SK-N-SH (cell line): ENCODE results near the gene TTC21A. TPM values are rescaled to one million over a fixed set of nuclear protein-coding genes. Genes with fewer than 3 reads are reported as not detected.

Experiments
- CTCF ChIA-PET: fragments of 300-600, 350-600 bp; formaldehyde crosslinking; extraction: SDS; loops from one replicate; lab custom pipeline; 2021; lab: Yijun Ruan, JAX
- POLR2A ChIA-PET: fragments of 350-600 bp; sonication (Branson Sonifier 250); formaldehyde crosslinking; extraction: SDS; loops from one replicate; lab custom pipeline; 2020; ENCODE audit warnings: antibody characterized with exemption, inconsistent platforms; lab: Yijun Ruan, JAX
- DNase-seq: peaks from one replicate; pipeline ENCODE4 v3.0.0; 2012
- H2AFZ ChIP-seq: fragments of 200-600 bp; sonication (generic); 2 replicates; pipeline ENCODE4 v1.8.1; 2016; ENCODE audit warnings: antibody characterized with exemption, mild to moderate bottlenecking, low read depth
- H3F3A ChIP-seq: fragments of 200-600 bp; sonication (generic); replicated peaks from 2 replicates; pipeline ENCODE3; 2016; ENCODE audit warnings: antibody characterized with exemption, mild to moderate bottlenecking; ENCODE audit not compliant: insufficient read depth
- H3K27ac ChIP-seq, 2 experiments: fragments of 200-500 bp in 1 of 2; fragments of 200-600 bp in 1 of 2; sonication (Bioruptor generic) in 1 of 2; sonication (generic), shearing (Covaris generic) in 1 of 2; 2 replicates each; pipeline versions ENCODE4 v1.5.1 to v1.6.1; 2014 to 2016; ENCODE audit warnings: low read depth in 2 of 2, inconsistent platforms in 1 of 2, low read length in 1 of 2, mild to moderate bottlenecking in 1 of 2, mixed read lengths in 1 of 2
- H3K27me3 ChIP-seq: fragments of 200-600 bp; sonication (generic), shearing (Covaris generic); 2 replicates; pipeline ENCODE4 v1.6.1; 2016; ENCODE audit warnings: mixed run types; ENCODE audit not compliant: insufficient read depth
- H3K36me3 ChIP-seq, 2 experiments: fragments of 200-500 bp in 1 of 2; fragments of 200-600 bp in 1 of 2; sonication (Bioruptor generic) in 1 of 2; sonication (generic) in 1 of 2; replicated peaks in 1 of 2; 2 replicates each; pipeline versions ENCODE3 to v1.5.1; 2014 to 2016; ENCODE audit warnings: low read length in 1 of 2, mild to moderate bottlenecking in 1 of 2; ENCODE audit not compliant: insufficient read depth in 2 of 2, control insufficient read depth in 1 of 2
- H3K4me1 ChIP-seq, 2 experiments: fragments of 200-500 bp in 1 of 2; fragments of 200-600 bp in 1 of 2; sonication (Bioruptor generic) in 1 of 2; sonication (generic), shearing (Covaris generic) in 1 of 2; 2 replicates each; pipeline versions ENCODE4 v1.5.1 to v1.6.1; 2014 to 2016; ENCODE audit warnings: low read depth in 1 of 2, low read length in 1 of 2, mixed run types in 1 of 2; ENCODE audit not compliant: insufficient read depth in 2 of 2, control insufficient read depth in 1 of 2
- H3K4me2 ChIP-seq: fragments of 200-600 bp; sonication (generic), shearing (Covaris generic); 2 replicates; pipeline ENCODE4 v1.6.1; 2017; ENCODE audit warnings: mixed run types
- H3K4me3 ChIP-seq, 2 experiments: fragments of 200-500 bp in 1 of 2; fragments of 200-600 bp in 1 of 2; sonication (Bioruptor generic) in 1 of 2; sonication (generic), shearing (Covaris generic) in 1 of 2; 2 replicates each; pipeline versions ENCODE4 v1.5.1 to v1.8.1; 2014 to 2016; ENCODE audit warnings: low read depth in 2 of 2, inconsistent platforms in 1 of 2, low read length in 1 of 2, mild to moderate bottlenecking in 1 of 2, mixed read lengths in 1 of 2, moderate library complexity in 1 of 2
- H3K79me2 ChIP-seq: fragments of 200-600 bp; sonication (generic); 2 replicates; pipeline ENCODE4 v1.8.1; 2017; ENCODE audit warnings: mild to moderate bottlenecking; ENCODE audit not compliant: insufficient read depth
- H3K9ac ChIP-seq: fragments of 200-600 bp; sonication (generic); 2 replicates; pipeline ENCODE4 v1.6.1; 2017; ENCODE audit warnings: mixed run types
- H3K9me2 ChIP-seq: fragments of 200-600 bp; sonication (generic); 2 replicates; pipeline ENCODE4 v1.6.1; 2017; ENCODE audit warnings: mixed run types
- H3K9me3 ChIP-seq: fragments of 200-600 bp; sonication (generic); 2 replicates; pipeline ENCODE4 v1.6.1; 2017; ENCODE audit warnings: mixed run types, mild to moderate bottlenecking, moderate library complexity
- H4K20me1 ChIP-seq: fragments of 200-600 bp; sonication (generic); 2 replicates; pipeline ENCODE4 v1.6.1; 2017; ENCODE audit warnings: mild to moderate bottlenecking, mixed run types; ENCODE audit not compliant: insufficient read depth
- CTCF ChIP-seq: fragments of 200-600 bp; sonication (generic); IDR thresholded peaks from 2 replicates; pipeline ENCODE4 v1.6.1; 2017; ENCODE audit warnings: antibody characterized with exemption, mild to moderate bottlenecking, moderate library complexity
- EZH2phosphoT487 ChIP-seq: fragments of 200-600 bp; sonication (generic); IDR thresholded peaks from 2 replicates; pipeline ENCODE4 v1.6.1; 2017; ENCODE audit warnings: low read depth, mixed run types, mild to moderate bottlenecking, antibody characterized with exemption, moderate library complexity, borderline replicate concordance
- FOSL2 ChIP-seq: IDR thresholded peaks from 2 replicates; pipeline ENCODE4 v1.4.0; 2012; ENCODE audit warnings: low read depth, mild to moderate bottlenecking, moderate library complexity, borderline replicate concordance
- FOXJ3 ChIP-seq: sonication (generic); formaldehyde crosslinking; IDR thresholded peaks from 2 replicates; pipeline ENCODE4 v1.5.1; 2020; ENCODE audit warnings: mild to moderate bottlenecking, missing genetic modification reagents
- GATA2 ChIP-seq: sonication (generic); formaldehyde crosslinking; IDR thresholded peaks from 2 replicates; pipeline ENCODE4 v1.5.0; 2020; ENCODE audit warnings: mild to moderate bottlenecking, missing genetic modification reagents
- IRF3 ChIP-seq: fragments of 150-350 bp; IDR thresholded peaks from 2 replicates; pipeline ENCODE4 v1.6.1; 2016; ENCODE audit warnings: mild to moderate bottlenecking, low read depth, low read length
- MXI1 ChIP-seq: IDR thresholded peaks from 2 replicates; pipeline ENCODE4 v1.6.1; 2012; ENCODE audit warnings: mild to moderate bottlenecking, low read depth, low read length, improper control_type of control experiment
- NRF1 ChIP-seq: IDR thresholded peaks from 2 replicates; pipeline ENCODE4 v1.6.1; 2012; ENCODE audit warnings: low read depth, mild to moderate bottlenecking, low read length
- POLR2AphosphoS5 ChIP-seq: IDR thresholded peaks from 2 replicates; pipeline ENCODE4 v1.6.1; 2012; ENCODE audit warnings: low read depth, low read length
- REST ChIP-seq: IDR thresholded peaks from 2 replicates; pipeline ENCODE4 v1.6.1; 2012; ENCODE audit warnings: mild to moderate bottlenecking, low read depth, low read length, moderate library complexity
- SMC3 ChIP-seq: IDR thresholded peaks from 2 replicates; pipeline ENCODE4 v1.6.1; 2012; ENCODE audit warnings: low read depth, low read length, improper control_type of control experiment
- TAF1 ChIP-seq: IDR thresholded peaks from 2 replicates; pipeline ENCODE4 v1.6.1; 2012; ENCODE audit warnings: low read depth, mild to moderate bottlenecking, low read length, moderate library complexity, borderline replicate concordance
- USF2 ChIP-seq: fragments of 150-350 bp; IDR thresholded peaks from 2 replicates; pipeline ENCODE4 v1.6.1; 2017; ENCODE audit warnings: antibody characterized with exemption, low read length, low read depth, borderline replicate concordance
- WGBS: methylation state at CpG from one replicate; pipeline ENCODE4 v1.1.6; 2017; ENCODE audit warnings: low lambda C conversion rate; 5-methylcytosine and 5-hydroxymethylcytosine counted together
- polyA plus RNA-seq, 3 experiments: library from polyadenylated mRNA; depleted of rRNA; stranded (reverse); fragments of >200 nt; gene quantifications; 2 replicates each; pipeline ENCODE4 v1.2.3, GENCODE V29; 2012

Gene TTC21A
- polyA plus RNA-seq, 1 of the 3 experiments (the other 2 are of a cell fraction) = 3.9 TPM

- TF ChIP-seq REST = no peak
Measured at GRCh38 chr3:39112535-39112934, 5.1 kb downstream of the TTC21A start (continued).

- no peak for TF ChIP-seq MXI1
- no peak for TF ChIP-seq FOXJ3 (CRISPR knock-in tag)
- TF ChIP-seq, all 33 proteins: peak for 0
- no peak for DNase-seq
- Histone ChIP-seq H3K4me3 (no peak overlapping the region), H3F3A (no peaks in the 10 kb centered on the region), H3K4me1 (peaks cover 0 to 2% of the 10 kb centered on the region in 2 experiments; a peak in 1 of 4 replicates), H3K36me3 (peaks cover 0 to 8% of the 10 kb centered on the region in 2 experiments), H4K20me1 (no peaks in the 10 kb centered on the region), H3K4me2 (no peak overlapping the region), H3K9me2 (no peaks in the 10 kb centered on the region), H3K27ac (no peak overlapping the region), H3K27me3 (no peaks in the 10 kb centered on the region), H2AFZ (no peak overlapping the region), H3K9ac (no peak overlapping the region), H3K79me2 (no peaks in the 10 kb centered on the region), H3K9me3 (no peaks in the 10 kb centered on the region)
- POLR2A ChIA-PET = no interaction called here
- 94% methylated on average over 3 of the region's 3 CpGs for WGBS
- CTCF ChIA-PET = no interaction called here
Measured at GRCh38 chr3:39113291-39113690, 5.8 kb downstream of the TTC21A start.

GRCh38 chr3:39114456-39114855 is 7.0 kb downstream of the TTC21A start:
- Histone ChIP-seq H3K27me3 (no peaks in the 10 kb centered on the region), H3K4me1 (no peaks in the 10 kb centered on the region), H3K36me3 (peaks cover 0 to 8% of the 10 kb centered on the region in 2 experiments), H3K9me2 (no peaks in the 10 kb centered on the region), H4K20me1 (no peaks in the 10 kb centered on the region), H3K27ac (no peak overlapping the region), H3K9me3 (no peaks in the 10 kb centered on the region), H3K4me2 (no peak overlapping the region), H3K4me3 (no peak overlapping the region), H3F3A (no peaks in the 10 kb centered on the region), H3K9ac (no peak overlapping the region), H3K79me2 (no peaks in the 10 kb centered on the region), H2AFZ (no peak overlapping the region)
- no peak for TF ChIP-seq CTCF
- TF ChIP-seq NRF1 = no peak
- no peak for TF ChIP-seq USF2
- no peak for TF ChIP-seq IRF3
- TF ChIP-seq EZH2phosphoT487 = no peak
- TF ChIP-seq SMC3 = no peak
- no peak for TF ChIP-seq TAF1
- no peak for TF ChIP-seq GATA2 (CRISPR knock-in tag)
- TF ChIP-seq POLR2AphosphoS5 = no peak
- no peak for TF ChIP-seq FOSL2
- DNase-seq = no peak
- ChIA-PET CTCF (interaction anchor here (1.2 kb wide), 1 partner anchor 14 kb away, joined by 3 read pairs; no protein-coding TSS in a partner anchor), POLR2A (no interaction called here)
- WGBS = 69% methylated on average over 5 of the region's 5 CpGs
